Astrocyte of the spinal cord (primary cell): ENCODE results near the gene UGT1A9.
"Not testable (repeated sequence)": the region's sequence is repeated elsewhere in the genome, so short reads cannot be mapped to it uniquely, and the experiment has no call there.

Experiments used
- DNase-seq: peaks from one replicate; pipeline ENCODE4 v3.0.0; 2011; ENCODE audit warnings: low read depth, low spot score
- H3K4me3 ChIP-seq: 2 replicates; pipeline ENCODE4 v1.5.1; 2011; ENCODE audit warnings: low read depth, mild to moderate bottlenecking, low read length, moderate library complexity
- CTCF ChIP-seq: IDR thresholded peaks from 2 replicates; pipeline ENCODE4 v1.5.1; 2012; ENCODE audit warnings: low read depth, mild to moderate bottlenecking, low read length, inconsistent platforms
- in situ Hi-C: cut with HindIII; loops from 2 replicates; pipeline ENCODE4 v1.10.0; 2017; ENCODE audit warnings: low sequenced_read_pairs

Gene UGT1A9

GRCh38 chr2:233650981-233651380 lies 20.7 kb upstream of the UGT1A9 start:
- TF ChIP-seq CTCF: no peak
- H3K4me3 ChIP-seq: no peak overlapping the region
- in situ Hi-C loops: no loop called here
- DNase-seq: no peak

- no peak overlapping the region for H3K4me3 ChIP-seq
- TF ChIP-seq CTCF: no peak
- in situ Hi-C loops: no loop called here
- DNase-seq: no peak
Measured at GRCh38 chr2:233651430-233651829, 20.3 kb upstream of the UGT1A9 start.

- DNase-seq: no peak
- in situ Hi-C loops: no loop called here
- no peak for TF ChIP-seq CTCF
Measured at GRCh38 chr2:233654501-233654900, 17.2 kb upstream of the UGT1A9 start.

GRCh38 chr2:233655043-233655442 lies 16.7 kb upstream of the UGT1A9 start:
- in situ Hi-C loops: no loop called here
- DNase-seq: no peak

More at GRCh38 chr2:233654501-233654900, 17.2 kb upstream of the UGT1A9 start:
- no peak overlapping the region for H3K4me3 ChIP-seq

GRCh38 chr2:233655943-233656342 lies 15.8 kb upstream of the UGT1A9 start:
- H3K4me3 ChIP-seq, DNase-seq, in situ Hi-C loops: not testable (repeated sequence)

More at GRCh38 chr2:233655043-233655442, 16.7 kb upstream of the UGT1A9 start:
- no peak for TF ChIP-seq CTCF
- no peak overlapping the region for H3K4me3 ChIP-seq

GRCh38 chr2:233656443-233656842 lies 15.3 kb upstream of the UGT1A9 start:
- TF ChIP-seq CTCF: no peak
- in situ Hi-C loops: no loop called here
- H3K4me3 ChIP-seq: no peak overlapping the region
- DNase-seq: no peak

- in situ Hi-C loops: no loop called here
- no peak for DNase-seq
- TF ChIP-seq CTCF: no peak
- H3K4me3 ChIP-seq: no peak overlapping the region
Measured at GRCh38 chr2:233658610-233659009, 13.1 kb upstream of the UGT1A9 start.
